ENCODE measurements around the gene SNRK. TPM values are rescaled to one million over a fixed set of nuclear protein-coding genes. Genes with fewer than 3 reads are reported as not detected.

Gene SNRK
- total RNA-seq, 2 experiments from 2014 or later, result 215 to 217 TPM

DNA sequence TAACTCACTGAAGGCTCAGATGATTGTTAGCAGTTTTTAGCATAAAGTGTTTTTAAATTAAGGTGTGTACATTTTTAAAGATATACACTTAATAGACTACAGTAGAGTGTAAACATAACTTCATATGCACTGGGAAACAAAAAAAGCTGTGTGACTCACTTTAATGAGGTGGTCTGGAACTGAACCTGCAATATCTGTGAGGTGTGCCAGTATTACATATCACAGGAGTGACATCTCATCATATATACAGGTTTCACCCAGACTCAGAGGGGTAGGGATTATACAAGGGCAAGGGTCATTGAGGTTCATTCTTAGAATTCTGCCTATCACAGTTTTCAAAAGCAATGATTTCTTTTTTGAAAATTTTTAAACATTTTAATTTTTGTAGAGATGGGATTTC is 7.3 kb upstream of the SNRK start:
- no peak overlapping the region for H3K4me3 ChIP-seq (ENCODE audit: low read length)
- Mint-ChIP-seq H3K4me3 (no peak overlapping the region), H3K27ac (no peak overlapping the region), H3K9me3 (no peaks in the 10 kb centered on the region), H3K36me3 (ENCODE audit: low read depth) (no peaks in the 10 kb centered on the region), H3K4me1 (ENCODE audit: low read depth) (peaks cover 10% of the 10 kb centered on the region), H3K27me3 (no peaks in the 10 kb centered on the region)
- H3K36me3 ChIP-seq (ENCODE audit: insufficient read depth, low read length), result no peaks in the 10 kb centered on the region
- ChIA-PET CTCF (no interaction called here), POLR2A (interaction anchor here (0.6 to 1.4 kb wide), 2 partner anchors 17 to 45 kb away, joined by 3 to 8 read pairs; no protein-coding TSS in a partner anchor)
- no peak overlapping the region for H3K27ac ChIP-seq (ENCODE audit: low read depth in 1 of 2, low read length in 2 of 2)
- no peaks in the 10 kb centered on the region for H3K27me3 ChIP-seq (ENCODE audit: control insufficient read depth in 1 of 2, insufficient read depth in 2 of 2, low read length in 2 of 2)
- H3K9me3 ChIP-seq (ENCODE audit: control insufficient read depth in 1 of 2, insufficient read depth in 1 of 2, low read length in 2 of 2), result no peaks in the 10 kb centered on the region
- intact Hi-C loops (cut with DNase I, micrococcal nuclease), result loop anchor here in 1 of 2 experiments (5.0 kb wide), 1 partner anchor 42 kb away; no protein-coding TSS in a partner anchor
- TF ChIP-seq, protein P1, sequence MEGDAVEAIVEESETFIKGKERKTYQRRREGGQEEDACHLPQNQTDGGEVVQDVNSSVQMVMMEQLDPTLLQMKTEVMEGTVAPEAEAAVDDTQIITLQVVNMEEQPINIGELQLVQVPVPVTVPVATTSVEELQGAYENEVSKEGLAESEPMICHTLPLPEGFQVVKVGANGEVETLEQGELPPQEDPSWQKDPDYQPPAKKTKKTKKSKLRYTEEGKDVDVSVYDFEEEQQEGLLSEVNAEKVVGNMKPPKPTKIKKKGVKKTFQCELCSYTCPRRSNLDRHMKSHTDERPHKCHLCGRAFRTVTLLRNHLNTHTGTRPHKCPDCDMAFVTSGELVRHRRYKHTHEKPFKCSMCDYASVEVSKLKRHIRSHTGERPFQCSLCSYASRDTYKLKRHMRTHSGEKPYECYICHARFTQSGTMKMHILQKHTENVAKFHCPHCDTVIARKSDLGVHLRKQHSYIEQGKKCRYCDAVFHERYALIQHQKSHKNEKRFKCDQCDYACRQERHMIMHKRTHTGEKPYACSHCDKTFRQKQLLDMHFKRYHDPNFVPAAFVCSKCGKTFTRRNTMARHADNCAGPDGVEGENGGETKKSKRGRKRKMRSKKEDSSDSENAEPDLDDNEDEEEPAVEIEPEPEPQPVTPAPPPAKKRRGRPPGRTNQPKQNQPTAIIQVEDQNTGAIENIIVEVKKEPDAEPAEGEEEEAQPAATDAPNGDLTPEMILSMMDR (IDR thresholded peaks at IDR 0.05), result no peak
- no peak for DNase-seq
- H3K4me1 ChIP-seq (ENCODE audit: insufficient read depth, low read length), result no peaks in the 10 kb centered on the region
- no peak for ATAC-seq (ENCODE audit: poor library complexity)

DNA sequence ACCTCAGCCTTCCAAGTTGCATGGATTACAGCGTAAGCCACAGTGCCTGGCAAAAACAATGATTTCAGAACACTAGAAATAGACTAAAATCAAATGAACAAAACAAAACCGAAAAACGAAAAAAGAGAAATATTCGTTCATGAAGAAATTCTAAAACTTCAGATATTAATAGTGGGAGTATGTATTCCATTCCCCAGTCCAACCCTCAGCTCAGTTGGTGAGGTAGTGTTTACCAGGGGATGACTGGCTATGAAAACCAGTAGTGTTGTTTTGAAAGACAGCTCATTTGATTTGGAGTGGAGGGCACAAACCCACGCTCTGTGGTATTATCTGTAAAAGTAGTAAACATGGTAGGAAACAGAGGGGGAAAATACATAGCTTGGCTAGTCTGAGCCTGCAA is 6.8 kb upstream of the SNRK start:
- Histone ChIP-seq H3K27ac (ENCODE audit: low read depth in 1 of 2, low read length in 2 of 2) (no peak overlapping the region), H3K27me3 (ENCODE audit: control insufficient read depth in 1 of 2, insufficient read depth in 2 of 2, low read length in 2 of 2) (no peaks in the 10 kb centered on the region), H3K9me3 (ENCODE audit: control insufficient read depth in 1 of 2, insufficient read depth in 1 of 2, low read length in 2 of 2) (no peaks in the 10 kb centered on the region), H3K4me1 (ENCODE audit: insufficient read depth, low read length) (no peaks in the 10 kb centered on the region), H3K4me3 (ENCODE audit: low read length) (no peak overlapping the region), H3K36me3 (ENCODE audit: insufficient read depth, low read length) (no peaks in the 10 kb centered on the region)
- H3K36me3 Mint-ChIP-seq (ENCODE audit: low read depth), result no peaks in the 10 kb centered on the region
- no peak for DNase-seq
- no peaks in the 10 kb centered on the region for H3K9me3 Mint-ChIP-seq
- ATAC-seq (ENCODE audit: poor library complexity), result no peak
- H3K27ac Mint-ChIP-seq, result no peak overlapping the region
- H3K27me3 Mint-ChIP-seq, result no peaks in the 10 kb centered on the region
- TF ChIP-seq, protein P1 (IDR thresholded peaks at IDR 0.05), result no peak
- ChIA-PET POLR2A (interaction anchor here (1.4 kb wide), 1 partner anchor 17 kb away, joined by 8 read pairs; no protein-coding TSS in a partner anchor), CTCF (interaction anchor here (1.4 kb wide), 1 partner anchor 98 kb away, joined by 3 read pairs; no protein-coding TSS in a partner anchor)
- peaks cover 10% of the 10 kb centered on the region for H3K4me1 Mint-ChIP-seq (ENCODE audit: low read depth)
- intact Hi-C loops (cut with DNase I, micrococcal nuclease), result loop anchor here in 1 of 2 experiments (5.0 kb wide), 1 partner anchor 42 kb away; no protein-coding TSS in a partner anchor
- H3K4me3 Mint-ChIP-seq, result no peak overlapping the region

DNA sequence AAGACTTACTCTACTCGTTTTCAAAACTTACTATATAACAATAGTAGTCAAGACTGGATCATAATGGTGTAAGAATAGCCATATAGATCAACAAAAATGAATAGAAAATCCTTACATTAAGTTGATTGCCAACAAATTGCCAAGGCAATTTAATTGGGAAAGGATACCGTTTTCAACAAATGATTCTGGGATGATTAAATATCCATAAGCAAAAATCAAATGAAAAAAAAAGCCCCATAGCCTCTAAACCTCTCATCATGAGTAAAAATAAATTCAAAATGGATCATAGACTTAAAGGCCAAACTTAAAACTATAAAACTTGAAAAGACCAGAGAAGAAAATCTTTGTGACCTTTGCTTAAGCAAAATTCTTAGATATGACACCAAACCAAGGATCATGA is 5.3 kb upstream of the SNRK start:
- Mint-ChIP-seq H3K4me1 (ENCODE audit: low read depth) (peaks cover 14% of the 10 kb centered on the region), H3K27ac (no peak overlapping the region), H3K4me3 (no peak overlapping the region), H3K9me3 (no peaks in the 10 kb centered on the region), H3K36me3 (ENCODE audit: low read depth) (peaks cover 2% of the 10 kb centered on the region), H3K27me3 (peaks cover 1% of the 10 kb centered on the region)
- TF ChIP-seq, protein P1 (IDR thresholded peaks at IDR 0.05), result no peak
- no peaks in the 10 kb centered on the region for H3K9me3 ChIP-seq (ENCODE audit: control insufficient read depth in 1 of 2, insufficient read depth in 1 of 2, low read length in 2 of 2)
- POLR2A ChIA-PET, result no interaction called here
- intact Hi-C loops (cut with DNase I, micrococcal nuclease), result no loop called here
- ATAC-seq (ENCODE audit: poor library complexity) (no peak), DNase-seq (no peak)
- H3K36me3 ChIP-seq (ENCODE audit: insufficient read depth, low read length), result no peaks in the 10 kb centered on the region
- H3K27me3 ChIP-seq (ENCODE audit: control insufficient read depth in 1 of 2, insufficient read depth in 2 of 2, low read length in 2 of 2), result no peaks in the 10 kb centered on the region
- CTCF ChIA-PET, result interaction anchor here (0.7 to 1.4 kb wide), 2 partner anchors 13 to 97 kb away, joined by 3 read pairs; no protein-coding TSS in a partner anchor
- H3K27ac ChIP-seq (ENCODE audit: low read depth in 1 of 2, low read length in 2 of 2), result no peak overlapping the region
- H3K4me3 ChIP-seq (ENCODE audit: low read length), result no peak overlapping the region
- H3K4me1 ChIP-seq (ENCODE audit: insufficient read depth, low read length), result peaks cover 6% of the 10 kb centered on the region

All from CD4-positive, alpha-beta T cell (primary cell).